Stimulated activated CD4-positive, alpha-beta T cell treated with anti-CD3 and anti-CD28 coated beads, Interleukin-12 subunit alpha, Interleukin-12 subunit beta, amount 100 ng/mL, for 24 hours (primary cell): ENCODE results near the gene RBM39.
"Not testable (repeated sequence)": the region's sequence is repeated elsewhere in the genome, so short reads cannot be mapped to it uniquely, and the experiment has no call there.

ENCODE experiments used
- DNase-seq, 2 experiments: peaks; one replicate each; pipeline ENCODE4 v3.0.0-alpha.2; 2020; ENCODE audit warnings: low read depth in 2 of 2

The RBM39 gene

DNA sequence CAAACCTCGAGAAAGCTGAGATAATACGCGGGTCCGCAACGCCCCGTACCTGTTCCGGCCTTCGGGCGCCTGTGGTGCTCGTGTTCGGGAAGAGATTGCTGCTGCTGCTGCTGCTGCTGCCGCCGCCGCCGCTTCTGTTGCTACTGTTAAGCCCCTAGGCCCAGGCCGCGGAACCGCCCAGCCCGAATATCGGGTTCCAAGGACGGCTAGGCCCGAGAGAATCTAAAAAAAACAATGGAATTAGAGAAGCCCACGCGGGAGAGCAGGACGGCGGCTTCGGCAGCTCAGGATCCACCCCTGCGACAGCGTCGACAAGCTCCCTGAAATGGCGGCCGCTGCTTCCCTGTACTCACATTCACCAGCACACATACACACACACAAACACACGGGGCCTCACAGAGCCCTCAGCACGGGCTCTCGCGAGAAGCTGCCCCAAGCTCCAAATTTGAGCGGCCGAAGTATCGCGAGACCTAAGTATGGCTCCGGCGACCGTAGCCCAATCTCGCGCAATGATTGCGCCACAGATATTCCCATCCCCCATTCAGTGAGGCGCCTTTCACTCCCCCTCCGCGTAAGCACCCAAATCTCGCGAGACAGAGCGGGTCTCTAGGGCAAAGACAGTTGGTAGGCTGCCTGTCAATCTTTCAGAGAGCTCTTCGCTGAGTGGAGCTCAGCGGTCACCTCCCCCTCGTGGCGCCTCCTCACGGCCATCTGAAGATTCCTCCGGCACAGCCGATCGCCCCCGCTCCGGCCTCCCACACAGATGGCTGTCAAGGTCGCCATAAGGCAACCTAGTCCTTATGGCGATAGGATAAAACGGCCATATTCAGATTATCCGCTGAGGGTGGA is at the start of gene RBM39:
Gene RBM39, minus strand, starts transcription at position 369 of the 849 bp plus-strand sequence. CDS start 1,386 bp downstream, outside the sequence.
- peak; percentile 98 for DNase-seq

- no peak for DNase-seq
These were observed 49.8 kb upstream of the RBM39 start for GRCh38 chr20:35791821-35792220.

DNA sequence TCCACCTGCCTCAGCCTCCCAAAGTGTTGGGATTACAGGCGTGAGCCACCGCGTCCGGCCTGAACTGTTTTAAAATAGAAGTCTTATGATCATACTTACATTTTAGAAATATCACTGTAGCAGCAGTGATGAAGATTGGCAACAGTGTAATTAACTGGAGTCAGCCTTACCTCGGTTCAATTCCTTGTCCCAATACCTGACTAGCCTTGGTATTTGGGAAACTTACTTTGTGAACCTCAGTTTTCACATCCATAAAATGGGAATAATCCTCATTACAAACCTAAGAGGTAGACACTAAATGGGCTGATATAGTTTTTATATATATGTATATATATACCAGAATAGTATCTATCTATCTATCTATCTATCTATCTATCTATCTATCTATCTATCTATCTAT is 49.0 kb upstream of the RBM39 start:
- DNase-seq: no peak

DNA sequence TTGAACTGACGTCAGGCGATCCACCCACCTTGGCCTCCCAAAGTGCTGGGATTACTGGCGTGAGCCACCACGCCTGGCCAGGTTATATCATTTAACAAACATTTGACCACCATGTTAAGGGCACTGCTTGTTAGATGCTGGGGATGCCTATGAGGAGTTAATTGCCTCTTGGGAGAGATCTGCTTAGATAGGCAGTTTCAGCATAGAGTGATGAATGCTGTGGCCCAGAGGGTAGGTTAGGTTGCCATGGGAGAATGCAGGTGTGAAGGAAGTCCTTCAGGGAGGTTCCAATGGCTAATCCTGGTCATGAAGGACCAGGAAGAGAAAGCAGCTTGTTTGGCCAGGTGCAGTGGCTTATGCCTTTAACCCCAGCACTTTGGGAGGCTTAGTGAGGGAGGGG is 46.7 kb upstream of the RBM39 start:
- DNase-seq: no peak

DNA sequence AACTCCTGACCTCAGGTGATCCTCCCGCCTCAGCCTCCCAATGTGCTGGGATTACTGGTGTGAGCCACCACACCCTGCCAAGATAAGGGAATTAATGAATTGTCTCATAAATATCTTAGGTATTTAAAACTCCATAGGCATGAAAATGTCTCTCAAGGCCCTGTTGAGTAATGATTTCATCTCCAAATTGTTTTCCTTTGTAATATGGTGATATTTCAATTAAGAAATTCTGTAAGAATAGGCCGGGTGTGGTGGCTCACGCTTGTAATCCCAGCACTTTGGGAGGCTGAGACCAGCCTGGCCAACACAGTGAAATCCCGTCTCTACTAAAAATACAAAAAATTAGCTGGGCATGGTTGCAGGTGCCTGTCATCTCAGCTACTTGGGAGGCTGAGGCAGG is 43.5 kb upstream of the RBM39 start:
- not testable (repeated sequence) for DNase-seq

DNA sequence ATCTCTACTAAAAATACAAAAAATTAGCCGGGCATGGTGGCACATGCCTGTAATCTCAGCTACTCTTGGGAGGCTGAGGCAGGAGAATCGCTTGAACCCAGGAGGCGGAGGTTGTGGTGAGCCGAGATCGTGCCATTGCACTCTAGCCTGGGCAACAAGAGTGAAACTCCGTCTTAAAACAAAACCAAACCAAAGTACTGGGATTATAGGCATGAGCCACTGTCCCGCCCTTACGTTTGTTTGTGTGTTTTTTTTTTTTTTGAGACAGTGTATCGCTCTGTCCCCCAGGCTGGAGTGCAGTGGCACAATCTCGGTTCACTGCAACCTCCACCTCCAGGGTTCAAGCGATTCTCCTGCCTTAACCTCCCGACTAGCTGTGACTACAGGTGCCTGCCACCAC is 41.8 kb upstream of the RBM39 start:
- not testable (repeated sequence) for DNase-seq

DNA sequence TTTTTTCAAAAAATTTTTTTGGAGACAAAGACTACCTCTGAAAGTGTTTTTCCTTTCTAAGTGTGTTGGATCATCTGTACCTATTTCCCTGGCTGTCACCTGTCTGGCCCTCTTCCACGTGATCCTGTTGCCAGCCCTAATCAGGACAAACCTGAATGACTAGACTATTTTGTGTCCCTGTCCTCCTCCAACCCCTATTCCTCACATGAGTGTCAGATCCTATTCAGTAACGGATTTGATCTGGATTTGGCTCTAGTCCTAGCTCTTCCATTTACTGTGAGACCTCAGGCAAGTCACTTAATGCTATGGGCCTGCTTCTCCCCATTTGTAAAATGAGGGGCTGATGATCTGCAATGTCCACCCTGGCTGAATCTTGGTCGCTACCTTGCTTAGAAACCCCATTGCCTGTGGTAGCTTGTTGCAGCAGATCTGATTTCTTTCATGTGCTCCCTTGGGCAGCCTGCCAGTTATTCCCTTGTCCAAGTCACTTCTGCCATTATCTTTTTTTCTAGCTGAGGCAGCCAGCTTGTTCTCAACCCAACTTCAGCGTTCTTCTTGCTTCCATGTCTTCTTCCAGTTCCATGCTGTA is 34.5 kb upstream of the RBM39 start:
- no peak for DNase-seq

DNA sequence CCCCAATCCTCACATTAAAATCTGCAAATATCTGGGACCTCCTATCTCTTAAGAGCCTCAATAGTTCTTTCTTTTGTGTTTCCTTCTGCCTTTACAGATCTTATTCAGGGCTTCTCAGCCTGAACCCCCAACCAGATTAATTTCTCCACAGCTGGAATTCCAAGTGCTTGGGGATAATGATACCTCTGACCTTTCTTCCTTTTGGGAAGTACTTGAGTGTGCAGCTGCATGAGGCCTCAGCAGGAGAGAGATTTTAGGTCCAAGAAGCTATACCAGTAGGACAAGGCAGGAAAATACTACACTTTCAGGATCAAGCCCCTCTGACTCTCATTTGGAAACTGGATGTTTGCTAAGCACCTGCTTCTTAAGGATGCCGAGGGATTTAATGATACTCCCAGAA is 32.3 kb upstream of the RBM39 start:
- DNase-seq: no peak

DNA sequence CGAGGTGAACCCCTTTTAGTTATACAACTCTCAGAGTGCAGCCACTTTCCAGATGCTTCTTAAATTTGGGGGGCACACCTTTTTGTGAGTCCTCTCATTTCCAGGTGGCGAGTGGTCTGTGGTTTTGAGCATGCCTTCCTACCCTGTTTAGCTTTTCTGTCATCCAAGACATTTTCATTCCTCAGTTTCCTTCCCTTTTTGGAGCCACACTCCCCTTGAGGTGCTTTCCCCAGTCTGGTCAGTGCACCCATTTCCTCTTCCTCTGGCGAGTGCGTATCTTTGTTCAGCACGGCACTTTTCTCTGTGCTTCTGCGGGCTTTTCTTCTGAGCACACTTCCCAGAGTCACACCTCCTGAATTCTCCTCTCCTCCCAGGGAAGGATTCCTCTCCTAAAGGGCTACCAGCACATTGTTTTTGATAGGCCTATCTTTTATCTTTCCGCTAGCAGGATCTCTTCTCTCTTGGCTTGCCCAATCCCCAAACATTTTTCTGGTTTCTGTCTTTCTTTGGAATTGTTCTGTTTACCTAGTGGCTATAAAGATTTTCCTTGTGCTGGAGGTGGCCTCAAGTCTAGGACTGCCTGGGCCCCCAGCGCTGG is 31.2 kb upstream of the RBM39 start:
- DNase-seq: peak in 1 of 2 experiments; percentile 13

- no peak for DNase-seq
These were observed 30.6 kb upstream of the RBM39 start for GRCh38 chr20:35772563-35773058.

DNA sequence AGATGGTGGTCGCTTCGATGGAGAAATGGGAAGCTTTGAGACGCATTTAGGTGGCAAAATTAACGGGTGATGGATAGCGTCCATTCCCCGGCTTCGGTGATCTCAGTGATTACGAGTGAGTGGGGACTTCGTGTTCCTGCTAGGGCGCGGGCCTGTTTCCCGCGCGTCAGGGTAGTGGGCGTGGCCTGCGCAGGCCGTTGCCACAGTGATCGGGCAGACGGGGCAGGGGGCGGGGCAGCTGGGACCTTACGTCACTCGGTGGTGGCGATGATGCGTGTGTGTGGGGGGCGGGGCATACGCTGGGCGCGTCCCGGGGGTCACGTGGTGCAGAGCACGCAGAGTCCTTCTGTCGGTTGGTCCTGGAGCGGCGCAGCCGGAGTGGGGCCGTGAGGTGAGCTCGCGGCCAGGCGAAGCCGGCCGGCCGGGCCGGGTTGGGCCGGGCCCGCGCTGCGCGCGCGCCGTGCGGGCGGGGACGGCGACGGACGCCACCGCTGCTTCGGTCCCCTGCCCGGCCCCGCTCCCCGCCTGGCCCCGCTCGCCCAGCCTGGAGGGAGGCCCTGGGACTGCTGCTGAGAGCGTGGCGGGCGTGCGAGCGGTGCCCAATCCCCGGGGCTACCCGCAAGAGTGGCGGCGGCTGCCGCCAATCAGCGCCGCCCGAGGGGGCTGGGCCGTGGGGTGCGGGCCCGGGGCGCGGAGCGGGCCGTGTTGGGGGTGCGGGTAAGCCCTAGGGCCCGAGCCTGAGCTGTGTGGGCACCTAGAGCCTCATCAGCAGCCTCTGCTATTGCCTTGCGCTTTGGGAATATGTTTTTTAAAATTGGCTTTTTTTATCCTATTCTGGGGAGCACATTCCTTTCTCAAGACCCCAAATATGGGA is 29.9 kb upstream of the RBM39 start, which contains the start of gene PHF20:
Gene PHF20, plus strand, starts transcription at position 327 of the 874 bp plus-strand sequence. CDS start 29,508 bp downstream, outside the sequence.
- DNase-seq: peak; percentile 99

DNA sequence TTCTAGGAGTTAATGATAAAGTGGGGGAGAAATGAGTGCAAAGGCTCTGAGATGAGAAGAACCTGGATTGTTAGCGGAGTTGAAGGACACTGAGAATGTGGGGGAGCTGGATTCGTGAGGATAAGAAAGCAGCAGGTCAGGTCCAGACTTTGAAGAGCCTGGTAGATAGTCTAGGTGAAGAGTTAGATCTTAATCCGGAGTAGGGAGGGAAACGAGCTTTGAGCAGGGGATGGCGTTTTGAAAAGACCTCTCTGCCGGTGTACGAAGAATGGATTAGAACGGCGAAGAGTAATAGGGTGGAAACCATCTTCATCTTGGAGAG is 29.3 kb upstream of the RBM39 start:
- DNase-seq: no peak

DNA sequence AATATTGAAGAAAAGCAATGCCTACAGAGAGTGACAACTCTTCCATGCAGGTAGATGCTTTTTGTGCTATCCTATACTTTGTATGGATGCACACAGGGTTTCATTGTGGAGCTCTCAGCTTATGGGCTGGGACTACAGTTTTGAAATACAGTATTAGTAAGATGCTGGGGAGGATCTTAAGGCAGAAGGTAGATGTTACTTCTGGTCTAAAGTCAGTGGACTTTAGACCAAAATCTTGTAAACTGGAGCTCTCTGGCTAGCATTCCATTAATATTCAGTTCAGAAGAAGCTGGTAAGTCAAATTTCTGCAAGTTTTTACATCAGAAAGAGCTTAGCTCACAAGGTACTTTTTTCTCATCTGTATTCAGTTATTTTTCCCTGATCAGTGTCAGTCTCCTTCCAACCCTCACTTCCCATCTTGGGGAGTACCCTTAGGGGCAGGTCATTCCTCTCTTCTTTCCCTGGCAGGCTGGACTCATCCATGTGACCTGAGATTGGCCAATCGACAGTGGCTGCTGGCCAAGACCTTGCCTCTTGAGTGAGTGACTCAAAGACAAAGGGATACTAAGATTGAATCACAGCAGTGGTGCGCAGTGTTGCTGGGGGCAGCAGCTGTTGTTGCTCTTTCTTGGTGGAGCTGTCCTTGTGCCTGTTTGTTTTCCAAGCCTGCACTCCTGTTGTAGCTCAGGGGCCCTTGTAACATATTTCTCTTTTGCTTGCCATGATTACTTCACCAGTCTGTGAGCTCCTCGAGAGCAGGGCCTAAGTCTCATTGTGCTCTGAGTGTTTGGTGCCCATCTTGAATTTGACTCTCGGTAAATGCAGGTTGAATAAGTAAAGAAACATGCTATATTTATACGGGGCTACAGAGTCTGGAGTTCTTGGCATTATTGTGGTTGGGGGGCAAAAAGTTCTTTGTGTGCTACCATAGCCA is 26.9 kb upstream of the RBM39 start:
- DNase-seq: peak; percentile 14 to 32

- DNase-seq: peak; percentile 18 to 32
These were observed 25.8 kb upstream of the RBM39 start for GRCh38 chr20:35767683-35768481.

GRCh38 chr20:35766843-35767242 is 24.8 kb upstream of the RBM39 start:
- no peak for DNase-seq

DNA sequence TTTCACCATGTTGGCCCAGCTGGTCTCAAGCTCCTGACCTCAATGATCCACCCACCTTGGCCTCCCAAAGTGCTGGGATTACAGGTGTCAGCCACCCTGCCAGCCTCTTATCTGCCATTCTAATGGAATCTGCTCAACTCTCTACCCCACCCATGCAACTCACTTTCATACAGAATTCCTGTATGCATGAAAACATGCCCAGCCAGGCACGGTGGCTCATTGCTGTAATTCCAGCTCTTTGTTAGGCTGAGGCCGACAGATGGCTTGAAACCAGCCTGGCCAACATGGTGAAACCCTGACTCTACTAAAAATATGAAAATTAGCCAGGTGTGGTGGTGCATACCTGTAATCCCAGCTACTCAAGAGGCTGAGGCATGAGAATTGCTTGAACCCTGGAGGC is 22.9 kb upstream of the RBM39 start:
- not testable (repeated sequence) for DNase-seq

- no peak for DNase-seq
These were observed 20.4 kb upstream of the RBM39 start for GRCh38 chr20:35762461-35762860.

- not testable (repeated sequence) for DNase-seq
These were observed 19.5 kb upstream of the RBM39 start for GRCh38 chr20:35761548-35761947.

- no peak for DNase-seq
These were observed 15.1 kb upstream of the RBM39 start for GRCh38 chr20:35757098-35757705.
